Keratinocyte (primary cell): Measurements from ENCODE around the gene DPYSL5.

ENCODE experiments used
- CTCF ChIP-seq, 3 experiments: IDR thresholded peaks in 1 of 3; conservative IDR thresholded peaks in 1 of 3; optimal IDR thresholded peaks in 1 of 3; 2 replicates in 2 of 3; 3 replicates in 1 of 3; pipeline versions ENCODE3 to v1.5.1; 2011; ENCODE audit warnings: low read length in 3 of 3, mild to moderate bottlenecking in 3 of 3, moderate library complexity in 2 of 3, control low read depth in 1 of 3, inconsistent platforms in 1 of 3; ENCODE audit not compliant: insufficient read depth in 2 of 3; ENCODE audit errors: extremely low read depth in 1 of 3
- EZH2 ChIP-seq: IDR thresholded peaks from one replicate; pipeline ENCODE4 v1.6.1; 2012; ENCODE audit warnings: inconsistent platforms, mild to moderate bottlenecking, low read length, moderate library complexity

GRCh38 chr2:26951236-26951635, 103.3 kb downstream of the DPYSL5 start:
- TF ChIP-seq EZH2 (no peak), CTCF (optimal IDR thresholded peaks at IDR 0.05 in 1 of 3, IDR thresholded peaks at IDR 0.05 in 1 of 3, conservative IDR thresholded peaks at IDR 0.05 in 1 of 3; ENCODE audit: extremely low read depth in 1 of 3, insufficient read depth in 2 of 3, low read length in 3 of 3) (no peak)
